ENCODE data around the gene PCGF6. TPM values are rescaled to one million over a fixed set of nuclear protein-coding genes. Genes with fewer than 3 reads are reported as not detected.

Gene PCGF6
- total RNA-seq, 1 donor from 2014 or later, result 6.3 TPM

DNA sequence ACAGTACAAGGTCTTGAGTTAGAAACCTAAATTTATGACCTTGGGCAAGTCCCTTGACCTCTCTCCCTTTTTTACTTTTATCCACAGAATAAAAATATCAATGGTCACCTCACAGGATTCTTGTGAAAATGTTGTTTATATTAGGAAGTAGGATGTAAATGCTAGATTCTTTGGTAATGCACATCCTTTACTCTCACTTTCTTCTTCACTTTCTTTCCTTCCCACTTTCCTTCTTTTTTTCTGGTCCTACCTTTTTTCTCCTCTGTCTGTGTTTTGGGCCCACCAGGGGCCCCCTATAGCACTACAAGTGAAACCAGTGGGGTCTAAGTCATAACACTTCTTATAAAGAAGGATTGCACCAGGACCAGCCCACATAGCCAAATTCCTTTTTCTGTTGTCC is 93.1 kb downstream of the PCGF6 start:
- DNase-seq (ENCODE audit: low spot score), result no peak

- DNase-seq (ENCODE audit: low spot score), result no peak
Observed at GRCh38 chr10:103256613-103257012, 94.3 kb downstream of the PCGF6 start.

- DNase-seq (ENCODE audit: low spot score), result no peak
Observed at GRCh38 chr10:103254538-103255325, 96.2 kb downstream of the PCGF6 start.

DNA sequence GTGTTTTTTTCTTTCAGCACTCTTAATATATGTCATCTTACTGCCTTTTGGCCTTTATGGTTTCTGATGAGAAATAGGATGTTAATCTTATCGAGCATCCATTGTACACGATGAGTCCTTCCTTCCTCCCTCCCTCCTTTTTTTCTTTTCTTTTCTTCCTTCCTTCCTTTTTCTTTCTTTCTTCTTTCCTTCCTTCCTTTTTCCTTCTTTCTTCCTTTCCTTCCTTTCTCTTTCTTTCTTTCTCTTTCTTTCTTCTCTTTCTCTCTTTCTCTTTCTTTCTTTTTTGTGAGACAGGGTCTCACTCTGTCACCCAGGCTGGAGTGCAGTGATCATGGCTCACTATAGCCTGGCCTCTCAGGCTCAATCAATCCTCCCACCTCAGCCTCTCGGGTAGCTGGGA is 96.8 kb downstream of the PCGF6 start:
- DNase-seq (ENCODE audit: low spot score), result no peak

Other genes starting within 250 kb of the PCGF6 start
- 172 TPM for gene NT5C2, start 157.9 kb downstream of the PCGF6 start, total RNA-seq
- not detected for gene RPEL1, start 105.3 kb downstream of the PCGF6 start, total RNA-seq
- gene INA, start 74.0 kb downstream of the PCGF6 start, total RNA-seq, result 2.0 TPM
- 1.6 TPM for gene TAF5, start 16.8 kb upstream of the PCGF6 start, total RNA-seq
- 344 TPM for gene ATP5MK, start 45.3 kb upstream of the PCGF6 start, total RNA-seq
- 47.2 TPM for gene PDCD11, start 45.5 kb upstream of the PCGF6 start, total RNA-seq
- 25.1 TPM for gene CALHM2, start 101.2 kb upstream of the PCGF6 start, total RNA-seq
- gene CALHM1, start 107.8 kb upstream of the PCGF6 start, total RNA-seq, result not detected
- not detected for gene CALHM3, start 128.1 kb upstream of the PCGF6 start, total RNA-seq
- 1.2 TPM for gene NEURL1, start 142.6 kb upstream of the PCGF6 start, total RNA-seq